Renal cortex interstitium (tissue), 11 donors: Measurements from ENCODE around the gene TSPAN9. TPM values are rescaled to one million over a fixed set of nuclear protein-coding genes. Genes with fewer than 3 reads are reported as not detected.

Source experiments
- DNase-seq, 11 donors: peaks; one replicate each; pipeline ENCODE4 v3.0.0-alpha.2; 2013; ENCODE audit warnings: low read depth in 9 of 11, low spot score in 4 of 11; ENCODE audit errors: extremely low read depth in 1 of 11
- polyA plus RNA-seq, 3 donors: library from polyadenylated mRNA; unstranded; fragments of 120-200 nt; gene quantifications; one replicate each; pipeline ENCODE4 v1.2.1, GENCODE V29; 2013; ENCODE audit not compliant: insufficient read length in 3 of 3

The TSPAN9 gene
- polyA plus RNA-seq, 3 donors, result 78.2 to 90.6 (median 83.2) TPM

DNA sequence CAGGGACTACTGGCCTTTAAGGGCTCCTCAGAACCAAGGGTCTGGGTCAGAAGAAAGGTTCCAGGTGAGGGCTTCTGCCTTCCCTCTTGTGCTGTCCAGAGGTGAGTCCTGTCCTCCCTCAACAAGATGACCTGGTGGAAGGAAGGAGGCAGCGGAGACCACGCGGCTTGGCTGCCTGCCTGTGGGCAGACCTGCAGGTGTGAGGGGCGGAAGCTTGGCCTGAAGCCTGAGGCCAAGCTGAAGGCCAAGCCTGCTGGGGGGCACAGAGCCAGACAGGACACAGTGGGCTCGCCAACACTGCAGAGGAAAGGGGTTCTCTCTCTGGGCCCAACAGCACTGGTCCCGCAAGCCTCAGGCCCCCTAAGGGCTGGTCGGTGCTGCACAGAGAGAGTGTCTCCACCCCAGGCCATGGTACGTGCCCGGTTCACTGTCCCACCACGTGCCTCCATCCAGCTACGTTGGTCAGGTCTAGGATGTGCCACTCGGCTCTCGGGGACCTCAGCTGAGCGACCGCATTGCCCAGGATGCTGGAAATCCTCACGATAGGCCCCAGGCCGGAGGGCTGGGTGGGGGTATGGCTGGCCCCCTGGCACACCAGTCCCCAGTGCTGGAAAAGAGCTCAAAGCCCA, 243.8 kb downstream of the TSPAN9 start:
- no peak for DNase-seq

GRCh38 chr12:3321881-3322280, 244.7 kb downstream of the TSPAN9 start:
- DNase-seq, result no peak

GRCh38 chr12:3323002-3323685, 246.0 kb downstream of the TSPAN9 start:
- DNase-seq, result no peak

DNA sequence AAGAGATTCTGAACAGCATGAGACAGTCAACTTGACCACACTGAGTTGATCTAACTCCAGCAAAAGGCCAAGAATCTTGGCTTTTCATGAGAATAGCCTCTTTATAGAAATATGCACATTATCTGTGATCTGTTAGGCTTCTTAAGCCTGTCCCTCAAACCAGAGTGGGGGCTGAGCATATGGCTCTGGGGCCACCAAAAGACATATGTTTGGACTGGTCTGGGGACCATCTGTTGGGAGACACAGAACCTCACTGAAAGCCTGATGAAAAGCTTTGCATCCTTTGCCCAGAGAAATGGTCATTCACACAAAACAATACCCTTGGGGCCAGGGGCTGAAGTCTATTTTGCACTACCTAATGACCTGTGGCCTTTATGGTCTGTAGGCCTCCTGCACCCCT, 248.6 kb downstream of the TSPAN9 start:
- no peak for DNase-seq

GRCh38 chr12:3326156-3326849, 249.1 kb downstream of the TSPAN9 start:
- DNase-seq, result no peak

DNA sequence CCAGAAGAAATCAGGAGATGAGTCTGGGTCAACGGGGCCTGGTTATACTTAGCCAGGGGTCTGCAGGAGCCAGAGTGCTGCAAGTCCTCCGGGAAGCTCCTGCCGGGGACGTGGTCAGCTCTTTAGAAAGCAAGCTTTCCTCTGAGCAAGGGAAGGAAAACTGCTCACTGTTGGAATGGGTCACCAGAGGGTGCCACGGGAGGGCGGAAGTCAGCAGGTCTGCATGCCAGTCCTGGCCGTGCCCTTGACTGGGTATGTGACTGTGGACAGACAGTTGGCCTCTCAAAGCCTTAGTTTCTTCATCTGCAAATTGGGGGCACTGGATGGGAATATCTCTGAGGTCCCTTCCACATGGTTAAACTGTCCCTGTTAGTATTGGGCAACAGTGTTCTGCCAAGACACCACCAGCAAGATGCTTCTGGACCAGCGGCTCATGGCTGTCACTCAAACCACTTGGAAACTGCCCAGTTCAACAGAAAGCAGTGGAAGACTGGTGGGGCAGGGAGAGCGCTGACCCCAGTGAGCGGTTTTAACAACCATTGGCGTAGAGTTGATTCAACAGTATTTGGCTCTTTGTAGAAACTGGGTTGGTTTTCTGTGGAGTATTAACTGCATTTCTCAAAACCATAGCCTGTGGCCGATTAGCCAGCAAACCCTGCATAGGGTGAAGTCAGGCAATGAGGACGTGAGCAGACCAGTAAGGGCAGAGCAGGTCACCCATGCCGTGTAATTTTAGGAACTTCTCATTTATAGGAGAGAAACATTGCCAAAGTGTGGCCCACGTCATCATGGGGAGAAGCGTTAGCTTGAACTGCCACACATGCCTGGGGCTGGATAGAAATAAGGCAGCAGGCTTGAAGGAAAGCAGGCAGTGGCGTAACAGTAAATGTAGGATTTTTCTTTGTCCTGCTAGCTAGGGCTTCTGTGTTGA, 249.9 kb downstream of the TSPAN9 start:
- no peak for DNase-seq

DNA sequence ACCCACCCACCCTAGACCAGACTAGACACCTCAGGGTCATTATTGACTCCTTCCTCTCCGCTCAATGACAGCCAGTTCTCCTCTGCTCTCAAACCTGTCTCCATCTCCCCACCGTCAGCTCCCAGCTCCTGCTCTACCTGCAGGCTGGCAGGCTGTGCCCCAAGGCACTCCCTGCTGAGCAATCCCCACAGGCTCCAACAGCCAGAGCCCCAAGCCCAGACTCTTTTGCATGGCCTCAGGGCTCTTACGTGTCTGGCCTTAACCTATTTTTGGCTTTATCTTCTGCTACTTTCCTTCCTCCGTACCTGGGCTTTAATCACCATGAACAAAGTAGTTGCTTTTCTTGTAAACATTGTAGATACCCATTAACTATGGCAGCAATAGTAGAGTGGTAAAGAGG, 250.9 kb downstream of the TSPAN9 start:
- no peak for DNase-seq

- no peak for DNase-seq
Measured at GRCh38 chr12:3328571-3328970, 251.4 kb downstream of the TSPAN9 start.

DNA sequence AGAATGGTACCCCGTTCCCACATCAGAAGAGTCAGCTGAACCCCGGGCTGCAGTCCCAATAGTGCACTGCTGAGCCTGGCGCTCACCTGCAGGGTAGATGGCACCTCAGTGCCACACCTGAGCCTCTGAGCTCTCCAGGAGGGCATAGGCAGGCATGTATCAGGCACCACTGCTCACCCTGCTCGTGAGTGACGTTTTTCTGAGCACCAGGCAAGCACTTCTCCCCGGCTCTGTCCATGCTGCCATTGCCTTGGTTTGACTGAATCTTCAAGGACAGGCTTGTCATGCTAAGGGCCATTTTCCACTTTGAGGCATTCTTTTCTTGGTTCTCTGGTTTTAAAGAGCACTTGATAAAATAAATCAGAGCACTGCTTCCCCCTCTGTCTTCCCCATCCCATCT, 252.2 kb downstream of the TSPAN9 start:
- no peak for DNase-seq

- no peak for DNase-seq
Measured at GRCh38 chr12:3330976-3331510, 253.9 kb downstream of the TSPAN9 start.

DNA sequence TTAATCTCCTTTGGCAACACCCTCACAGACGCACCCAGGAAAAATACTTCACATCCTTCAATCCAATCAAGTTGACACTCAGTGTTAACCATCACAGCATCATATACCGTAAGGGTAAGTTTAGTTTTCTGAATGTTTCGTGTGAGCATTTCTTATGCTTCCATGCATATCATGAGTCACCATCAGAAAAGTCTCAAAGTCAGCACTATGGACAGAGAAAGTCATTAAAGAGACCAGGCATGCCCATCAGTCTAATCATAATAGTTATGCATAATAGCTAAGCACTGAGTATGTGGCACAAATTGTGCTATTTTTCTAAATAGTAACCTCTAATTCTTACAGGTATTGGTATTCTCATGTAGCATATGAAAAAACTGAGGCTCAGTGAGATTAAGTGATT, 255.0 kb downstream of the TSPAN9 start:
- peak in 1 of 11 donors; percentile 20 for DNase-seq

- DNase-seq, result peak in 4 of 11 donors; percentile 22 to 42 (median 35)
Measured at GRCh38 chr12:3333583-3333982, 256.4 kb downstream of the TSPAN9 start.

DNA sequence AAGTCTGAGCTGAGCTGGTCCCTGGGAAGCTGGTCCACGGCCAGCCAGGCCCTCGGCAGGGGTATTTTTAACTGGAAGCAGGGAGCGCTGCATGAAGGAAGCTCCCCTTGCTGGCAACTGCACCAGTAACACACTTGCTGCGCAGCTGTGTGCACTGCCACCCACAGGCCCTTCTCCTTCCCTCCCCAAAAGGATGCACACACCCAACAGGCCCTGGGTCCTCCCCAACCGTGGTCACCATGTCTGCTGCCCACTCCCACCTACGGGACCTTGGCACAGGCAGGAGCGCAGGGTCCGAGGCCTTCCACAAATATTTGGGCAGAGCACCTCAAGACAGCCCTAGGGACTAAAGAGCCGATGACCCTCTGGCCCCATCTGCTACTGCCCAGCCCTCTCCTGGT, 256.8 kb downstream of the TSPAN9 start:
- DNase-seq, result no peak

DNA sequence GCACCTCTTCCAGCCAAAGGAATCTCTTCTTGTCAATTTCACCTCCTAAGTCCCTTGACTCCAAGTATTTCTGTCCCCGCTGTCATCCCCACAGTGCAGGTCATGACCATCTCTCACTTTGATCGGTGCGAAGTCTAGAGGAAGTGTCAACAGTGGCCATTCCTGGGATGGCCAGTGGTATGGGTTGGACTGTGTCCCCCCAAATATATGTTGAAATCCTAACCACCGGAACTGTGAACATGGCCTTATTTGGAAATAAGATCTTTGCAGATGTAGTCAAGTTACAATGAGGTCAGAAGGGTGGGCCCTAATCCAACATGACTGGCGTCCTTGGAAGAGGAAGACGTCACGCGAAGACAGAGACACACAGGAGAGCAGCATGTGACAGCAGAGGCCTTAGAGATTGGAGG, 257.9 kb downstream of the TSPAN9 start:
- no peak for DNase-seq

Other genes starting within 250 kb of the TSPAN9 start
- 10 to 100 TPM; 29.5 to 31.1 (median 30.5) TPM for gene NRIP2, start 242.3 kb upstream of the TSPAN9 start, polyA plus RNA-seq
- 1 to 10 TPM in 1 of 3 donors, under 1 TPM in 2; 0.70 to 2.6 (median 0.89) TPM for gene TEX52, start 220.3 kb upstream of the TSPAN9 start, polyA plus RNA-seq
- 10 to 100 TPM; 26.6 to 37.2 (median 35.1) TPM for gene FOXM1, start 200.2 kb upstream of the TSPAN9 start, polyA plus RNA-seq
- 10 to 100 TPM; 41.7 to 45.0 (median 44.3) TPM for gene RHNO1, start 200.2 kb upstream of the TSPAN9 start, polyA plus RNA-seq
- 10 to 100 TPM; 32.5 to 35.4 (median 32.7) TPM for gene TULP3, start 186.5 kb upstream of the TSPAN9 start, polyA plus RNA-seq
- gene TEAD4, start 118.0 kb upstream of the TSPAN9 start, polyA plus RNA-seq, result 10 to 100 TPM; 18.5 to 24.6 (median 19.3) TPM